K562 (cell line): ENCODE data around the gene ZNF655. TPM values are rescaled to one million over a fixed set of nuclear protein-coding genes. Genes with fewer than 3 reads are reported as not detected.

Experiments used
- CTCF ChIP-seq, 3 experiments: IDR thresholded peaks in 2 of 3; conservative IDR thresholded peaks in 1 of 3; 2 replicates each; pipeline ENCODE4 v1.5.1; 2011 to 2012; ENCODE audit warnings: low read length in 3 of 3, mild to moderate bottlenecking in 3 of 3, control low read depth in 2 of 3, improper control_type of control experiment in 1 of 3, inconsistent platforms in 1 of 3, low read depth in 1 of 3, mixed read lengths in 1 of 3, moderate library complexity in 1 of 3; ENCODE audit not compliant: insufficient read depth in 2 of 3
- KLF16 ChIP-seq: IDR thresholded peaks from 2 replicates; pipeline ENCODE4 v1.6.1; 2016; ENCODE audit warnings: antibody characterized with exemption
- MGA ChIP-seq: fragments of 450-650 bp; IDR thresholded peaks from 2 replicates; pipeline ENCODE4 v1.6.1; 2016; ENCODE audit warnings: mild to moderate bottlenecking, moderate library complexity
- polyA plus RNA-seq, 8 experiments: library from polyadenylated mRNA; depleted of rRNA in 4 of 8; stranded (reverse) in 5 of 8; unstranded in 3 of 8; fragments of >200 nt; fragmentation: Nextera tagmentation in 2 of 8; fragmentation: Illumina TruSeq in 1 of 8; extraction: Ambion mirVana in 2 of 8; extraction: Trizol in 1 of 8; gene quantifications; 2 replicates each; pipeline versions ENCODE4 v1.2.1 to v1.2.3, GENCODE V29; 2011 to 2014; ENCODE audit warnings: inconsistent platforms in 1 of 8, missing spikeins in 1 of 8
- total RNA-seq, 7 experiments: library from RNA; depleted of rRNA in 6 of 7; stranded (reverse); fragments of >200 nt in 6 of 7; fragmentation: Illumina TruSeq in 2 of 7; extraction: Trizol in 2 of 7; gene quantifications; 2 replicates each; pipeline versions ENCODE4 v1.2.1 to v1.2.3, GENCODE V29; 2011 to 2021; ENCODE audit warnings: low replicate concordance in 1 of 7

ZNF655 gene
- total and polyA plus RNA-seq, 9 of the 15 experiments (the other 6 are each of a cell fraction or from before 2014, with no cell fraction given) = 25.7 to 130 (median 95.2) TPM

- TF ChIP-seq MGA (peak; percentile 57), KLF16 (peak; percentile 37; the same call in 1 of the 2 replicates), CTCF (IDR thresholded peaks at IDR 0.05 in 2 of 3, conservative IDR thresholded peaks at IDR 0.05 in 1 of 3; ENCODE audit: insufficient read depth in 2 of 3, low read depth in 1 of 3, low read length in 3 of 3) (no peak)
These were observed 19.1 kb upstream of the ZNF655 start (continued) for GRCh38 chr7:99539213-99539811.
